Tibial artery (tissue), 4 donors: ENCODE results near the gene PLCZ1.

Source experiments
- DNase-seq, 2 donors: peaks; one replicate each; pipeline ENCODE4 v3.0.0-alpha.2; 2019
- H3K27ac ChIP-seq, 2 donors: fragments of 200-600 bp; sonication (generic) in 1 of 2; 1 replicate in 1 of 2; 2 replicates in 1 of 2; pipeline ENCODE4 v1.5.1; 2018 to 2019; ENCODE audit warnings: mild to moderate bottlenecking in 1 of 2
- H3K27me3 ChIP-seq, 2 donors: fragments of 200-600 bp; sonication (generic) in 1 of 2; one replicate each; pipeline versions ENCODE4 v1.5.1 to v1.6.0; 2016 to 2019
- H3K36me3 ChIP-seq, 3 donors: fragments of 200-600 bp; sonication (generic) in 2 of 3; one replicate each; pipeline ENCODE4 v1.5.1; 2016 to 2019; ENCODE audit warnings: mild to moderate bottlenecking in 2 of 3
- H3K4me1 ChIP-seq, 4 donors: fragments of 200-600 bp; sonication (generic) in 2 of 4; 1 replicate in 3 of 4; 2 replicates in 1 of 4; pipeline ENCODE4 v1.5.1; 2016 to 2019
- H3K4me3 ChIP-seq, 2 donors: fragments of 200-600 bp; sonication (generic) in 1 of 2; 1 replicate in 1 of 2; 2 replicates in 1 of 2; pipeline ENCODE4 v1.5.1; 2018 to 2019; ENCODE audit warnings: mild to moderate bottlenecking in 2 of 2
- H3K9me3 ChIP-seq, 3 donors: fragments of 200-600 bp; sonication (generic) in 1 of 3; one replicate each; pipeline ENCODE4 v1.5.1; 2016 to 2019
- CTCF ChIP-seq, 2 experiments: fragments of 200-600 bp in 1 of 2; fragments of 450-650 bp in 1 of 2; IDR thresholded peaks; one replicate each; pipeline ENCODE4 v1.5.1; 2017 to 2019; ENCODE audit warnings: antibody characterized with exemption in 2 of 2, mild to moderate bottlenecking in 1 of 2, moderate library complexity in 1 of 2
- intact Hi-C: fragments of 100-400 bp; cut with DNase I; formaldehyde crosslinking; loops from one replicate; pipeline ENCODE4 v1.15.0; 2023; ENCODE audit warnings: low total_unique reads

PLCZ1 gene

GRCh38 chr12:18719922-18720510 lies 17.8 kb downstream of the PLCZ1 start:
- no peak overlapping the region for H3K27ac ChIP-seq
- no peak for TF ChIP-seq CTCF (IDR thresholded peaks at IDR 0.05)
- intact Hi-C loops = no loop called here
- no peaks in the 10 kb centered on the region for H3K9me3 ChIP-seq
- no peaks in the 10 kb centered on the region for H3K27me3 ChIP-seq
- no peaks in the 10 kb centered on the region for H3K4me1 ChIP-seq
- no peaks in the 10 kb centered on the region for H3K36me3 ChIP-seq
- H3K4me3 ChIP-seq = no peak overlapping the region
- no peak for DNase-seq

DNA sequence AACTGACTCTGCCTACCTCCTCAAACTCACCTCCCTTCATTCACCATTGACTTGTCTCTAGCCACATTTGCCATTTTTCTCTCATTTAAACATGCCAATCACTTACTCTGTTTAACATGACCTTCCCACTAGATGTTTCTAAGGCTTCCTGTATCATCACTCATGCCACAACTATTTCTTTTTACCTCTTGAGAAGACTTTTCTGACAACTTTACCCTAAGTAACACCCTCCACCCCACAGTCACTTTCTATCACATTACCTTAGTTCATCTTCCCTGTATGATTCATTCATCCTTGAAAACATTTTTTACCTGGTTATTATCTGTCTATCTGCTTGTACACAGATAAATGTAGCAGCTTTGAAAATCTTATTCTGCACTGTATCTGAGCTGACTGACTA lies 19.4 kb downstream of the PLCZ1 start:
- H3K27ac ChIP-seq = no peak overlapping the region
- H3K9me3 ChIP-seq = no peaks in the 10 kb centered on the region
- no peak for TF ChIP-seq CTCF (IDR thresholded peaks at IDR 0.05)
- DNase-seq = no peak
- no peaks in the 10 kb centered on the region for H3K36me3 ChIP-seq
- no peaks in the 10 kb centered on the region for H3K4me1 ChIP-seq
- intact Hi-C loops = no loop called here
- no peak overlapping the region for H3K4me3 ChIP-seq
- no peaks in the 10 kb centered on the region for H3K27me3 ChIP-seq

GRCh38 chr12:18716236-18716635 lies 21.6 kb downstream of the PLCZ1 start:
- H3K4me3 ChIP-seq = no peak overlapping the region
- H3K27me3 ChIP-seq = no peaks in the 10 kb centered on the region
- intact Hi-C loops = no loop called here
- no peak for TF ChIP-seq CTCF (IDR thresholded peaks at IDR 0.05)
- DNase-seq = no peak
- no peaks in the 10 kb centered on the region for H3K4me1 ChIP-seq
- no peaks in the 10 kb centered on the region for H3K36me3 ChIP-seq
- no peak overlapping the region for H3K27ac ChIP-seq
- no peaks in the 10 kb centered on the region for H3K9me3 ChIP-seq

DNA sequence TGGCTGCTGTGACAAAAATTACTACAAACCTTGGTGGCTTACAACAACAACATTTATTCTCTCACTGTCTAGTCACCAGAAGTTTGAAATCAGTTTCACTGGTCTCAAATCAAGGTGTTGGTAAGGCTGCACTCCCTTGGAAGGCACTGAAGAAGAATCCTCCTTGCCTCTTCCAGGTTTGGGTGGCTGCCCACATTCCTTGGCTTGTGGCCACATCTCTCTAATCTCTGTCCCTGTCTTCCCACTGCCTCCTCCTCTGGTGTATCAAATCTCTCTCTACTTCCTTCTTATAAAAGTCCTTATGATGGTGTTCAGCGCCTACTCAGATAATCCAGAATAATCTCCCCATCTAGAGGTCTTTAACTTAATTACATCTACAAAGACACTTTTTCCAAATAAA lies 31.0 kb downstream of the PLCZ1 start:
- TF ChIP-seq CTCF (IDR thresholded peaks at IDR 0.05) = no peak
- no peaks in the 10 kb centered on the region for H3K27me3 ChIP-seq
- H3K4me3 ChIP-seq = no peak overlapping the region
- H3K27ac ChIP-seq = no peak overlapping the region
- intact Hi-C loops = no loop called here
- no peaks in the 10 kb centered on the region for H3K36me3 ChIP-seq
- H3K9me3 ChIP-seq = no peaks in the 10 kb centered on the region
- no peak for DNase-seq
- no peaks in the 10 kb centered on the region for H3K4me1 ChIP-seq

GRCh38 chr12:18703911-18704310 lies 33.9 kb downstream of the PLCZ1 start:
- peaks cover 0 to 9% (median 0%) of the 10 kb centered on the region in 4 donors for H3K4me1 ChIP-seq
- no peak overlapping the region for H3K27ac ChIP-seq
- intact Hi-C loops = no loop called here
- H3K36me3 ChIP-seq = no peaks in the 10 kb centered on the region
- no peak for DNase-seq
- no peak for TF ChIP-seq CTCF (IDR thresholded peaks at IDR 0.05)
- no peak overlapping the region for H3K4me3 ChIP-seq
- no peaks in the 10 kb centered on the region for H3K9me3 ChIP-seq
- no peaks in the 10 kb centered on the region for H3K27me3 ChIP-seq

GRCh38 chr12:18703321-18703720 lies 34.5 kb downstream of the PLCZ1 start:
- no peaks in the 10 kb centered on the region for H3K9me3 ChIP-seq
- DNase-seq = no peak
- H3K36me3 ChIP-seq = no peaks in the 10 kb centered on the region
- no peaks in the 10 kb centered on the region for H3K27me3 ChIP-seq
- no peak overlapping the region for H3K4me3 ChIP-seq
- intact Hi-C loops = no loop called here
- TF ChIP-seq CTCF (IDR thresholded peaks at IDR 0.05) = no peak
- peaks cover 0 to 9% (median 0%) of the 10 kb centered on the region in 4 donors for H3K4me1 ChIP-seq
- H3K27ac ChIP-seq = no peak overlapping the region
